OCI-LY1 (cell line): ENCODE data around the gene ZBP1.

ENCODE experiments used
- H2AFZ ChIP-seq: fragments of 200-600 bp; sonication (generic), shearing (Covaris generic); 2 replicates; pipeline ENCODE4 v1.6.0; 2014; ENCODE audit warnings: antibody characterized with exemption, mild to moderate bottlenecking, low read length
- H3F3A ChIP-seq: fragments of 200-600 bp; sonication (generic), shearing (Covaris generic); 2 replicates; pipeline ENCODE4 v1.6.0; 2014; ENCODE audit warnings: mild to moderate bottlenecking, antibody characterized with exemption, low read length, moderate library complexity; ENCODE audit not compliant: insufficient read depth
- H3K27ac ChIP-seq: fragments of 200-600 bp; sonication (generic); 2 replicates; pipeline ENCODE4 v1.5.1; 2014; ENCODE audit warnings: low read length, mixed run types, mild to moderate bottlenecking, low read depth; ENCODE audit not compliant: poor library complexity, severe bottlenecking
- H3K27me3 ChIP-seq: fragments of 200-600 bp; sonication (generic); 2 replicates; pipeline ENCODE4 v1.6.0; 2014; ENCODE audit warnings: antibody characterized with exemption, mild to moderate bottlenecking, low read length, moderate library complexity; ENCODE audit not compliant: insufficient read depth
- H3K36me3 ChIP-seq: fragments of 200-600 bp; sonication (generic); 2 replicates; pipeline ENCODE4 v1.6.1; 2014; ENCODE audit warnings: mild to moderate bottlenecking, antibody characterized with exemption, low read length, moderate library complexity, mixed read lengths; ENCODE audit not compliant: insufficient read depth
- H3K4me1 ChIP-seq: fragments of 200-600 bp; sonication (generic); 2 replicates; pipeline ENCODE4 v1.5.1; 2014; ENCODE audit warnings: mild to moderate bottlenecking, low read length, moderate library complexity; ENCODE audit not compliant: insufficient read depth, severe bottlenecking
- H3K4me2 ChIP-seq: fragments of 200-600 bp; sonication (generic), shearing (Covaris generic); 2 replicates; pipeline ENCODE4 v1.6.1; 2014; ENCODE audit warnings: low read length
- H3K4me3 ChIP-seq: fragments of 200-600 bp; sonication (generic); 2 replicates; pipeline ENCODE4 v1.5.1; 2014; ENCODE audit warnings: low read length, low read depth, mild to moderate bottlenecking, mixed read lengths; ENCODE audit not compliant: poor library complexity, severe bottlenecking
- H3K79me2 ChIP-seq: fragments of 200-600 bp; shearing (Covaris generic); 2 replicates; pipeline ENCODE4 v1.6.1; 2016; ENCODE audit warnings: mixed run types, low read length, mixed read lengths; ENCODE audit not compliant: insufficient read depth
- H3K9ac ChIP-seq: fragments of 200-600 bp; sonication (generic), shearing (Covaris generic); 2 replicates; pipeline ENCODE4 v1.6.1; 2014; ENCODE audit warnings: mild to moderate bottlenecking, low read length, mixed read lengths
- H3K9me2 ChIP-seq: fragments of 200-600 bp; sonication (generic), shearing (Covaris generic); 2 replicates; pipeline ENCODE4 v1.6.1; 2014; ENCODE audit warnings: low read depth, mild to moderate bottlenecking, low read length, mixed read lengths
- H3K9me3 ChIP-seq: fragments of 200-600 bp; shearing (Covaris generic); 2 replicates; pipeline ENCODE4 v1.6.1; 2014; ENCODE audit warnings: low read length, mixed read lengths
- H4K20me1 ChIP-seq: fragments of 200-600 bp; sonication (generic), shearing (Covaris generic); 2 replicates; pipeline ENCODE4 v1.6.0; 2016; ENCODE audit warnings: mild to moderate bottlenecking, low read length; ENCODE audit not compliant: insufficient read depth
- EZH2 ChIP-seq: fragments of 200-600 bp; sonication (generic), shearing (Covaris generic); IDR thresholded peaks from 2 replicates; pipeline ENCODE4 v1.8.0; 2017; ENCODE audit warnings: borderline replicate concordance, mixed run types, mild to moderate bottlenecking, antibody characterized with exemption, low read length, moderate library complexity, mixed read lengths
- TF ChIP-seq, protein P1 (sequence below): fragments of 200-600 bp; sonication (generic), shearing (Covaris generic); IDR thresholded peaks from 2 replicates; pipeline ENCODE4 v1.5.1; 2017; ENCODE audit warnings: mild to moderate bottlenecking, antibody characterized with exemption, low read length, moderate library complexity, mixed read lengths

ZBP1 gene

GRCh38 chr20:57619051-57619831, 985 bp downstream of the ZBP1 start:
- no peak overlapping the region for H3K27ac ChIP-seq
- H3K9me2 ChIP-seq, result no peaks in the 10 kb centered on the region
- peaks cover 19% of the 10 kb centered on the region for H3K27me3 ChIP-seq
- no peaks in the 10 kb centered on the region for H3K79me2 ChIP-seq
- no peak overlapping the region for H2AFZ ChIP-seq
- H3K4me1 ChIP-seq, result no peaks in the 10 kb centered on the region
- H3K36me3 ChIP-seq, result no peaks in the 10 kb centered on the region
- no peaks in the 10 kb centered on the region for H4K20me1 ChIP-seq
- H3K4me2 ChIP-seq, result no peak overlapping the region
- no peaks in the 10 kb centered on the region for H3F3A ChIP-seq
- H3K9ac ChIP-seq, result no peak overlapping the region
- no peaks in the 10 kb centered on the region for H3K9me3 ChIP-seq
- TF ChIP-seq, protein P1, sequence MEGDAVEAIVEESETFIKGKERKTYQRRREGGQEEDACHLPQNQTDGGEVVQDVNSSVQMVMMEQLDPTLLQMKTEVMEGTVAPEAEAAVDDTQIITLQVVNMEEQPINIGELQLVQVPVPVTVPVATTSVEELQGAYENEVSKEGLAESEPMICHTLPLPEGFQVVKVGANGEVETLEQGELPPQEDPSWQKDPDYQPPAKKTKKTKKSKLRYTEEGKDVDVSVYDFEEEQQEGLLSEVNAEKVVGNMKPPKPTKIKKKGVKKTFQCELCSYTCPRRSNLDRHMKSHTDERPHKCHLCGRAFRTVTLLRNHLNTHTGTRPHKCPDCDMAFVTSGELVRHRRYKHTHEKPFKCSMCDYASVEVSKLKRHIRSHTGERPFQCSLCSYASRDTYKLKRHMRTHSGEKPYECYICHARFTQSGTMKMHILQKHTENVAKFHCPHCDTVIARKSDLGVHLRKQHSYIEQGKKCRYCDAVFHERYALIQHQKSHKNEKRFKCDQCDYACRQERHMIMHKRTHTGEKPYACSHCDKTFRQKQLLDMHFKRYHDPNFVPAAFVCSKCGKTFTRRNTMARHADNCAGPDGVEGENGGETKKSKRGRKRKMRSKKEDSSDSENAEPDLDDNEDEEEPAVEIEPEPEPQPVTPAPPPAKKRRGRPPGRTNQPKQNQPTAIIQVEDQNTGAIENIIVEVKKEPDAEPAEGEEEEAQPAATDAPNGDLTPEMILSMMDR, result no peak
- no peak for TF ChIP-seq EZH2
- H3K4me3 ChIP-seq, result no peak overlapping the region

DNA sequence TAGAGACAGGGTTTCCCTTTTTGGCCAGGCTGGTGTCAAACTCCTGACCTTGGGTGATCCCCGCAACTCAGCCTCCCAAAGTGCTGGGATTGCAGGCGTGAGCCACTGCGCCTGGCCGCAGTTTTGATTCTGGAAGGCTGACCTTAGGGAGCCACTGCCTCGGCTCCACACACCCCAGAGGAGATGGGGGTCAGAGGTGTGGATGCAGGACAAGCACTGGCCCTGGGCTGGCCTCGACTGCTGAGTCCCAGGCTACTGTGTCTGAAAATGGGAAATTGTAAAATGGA, 1.5 kb downstream of the ZBP1 start:
- TF ChIP-seq, protein P1, result no peak
- TF ChIP-seq EZH2, result no peak
- Histone ChIP-seq H3K9me3 (no peaks in the 10 kb centered on the region), H3K27me3 (peaks cover 19% of the 10 kb centered on the region), H2AFZ (no peak overlapping the region), H4K20me1 (no peaks in the 10 kb centered on the region), H3K9me2 (no peaks in the 10 kb centered on the region), H3K4me3 (no peak overlapping the region), H3K4me2 (no peak overlapping the region), H3K36me3 (no peaks in the 10 kb centered on the region), H3K4me1 (no peaks in the 10 kb centered on the region), H3F3A (no peaks in the 10 kb centered on the region), H3K9ac (no peak overlapping the region), H3K27ac (no peak overlapping the region), H3K79me2 (no peaks in the 10 kb centered on the region)

DNA sequence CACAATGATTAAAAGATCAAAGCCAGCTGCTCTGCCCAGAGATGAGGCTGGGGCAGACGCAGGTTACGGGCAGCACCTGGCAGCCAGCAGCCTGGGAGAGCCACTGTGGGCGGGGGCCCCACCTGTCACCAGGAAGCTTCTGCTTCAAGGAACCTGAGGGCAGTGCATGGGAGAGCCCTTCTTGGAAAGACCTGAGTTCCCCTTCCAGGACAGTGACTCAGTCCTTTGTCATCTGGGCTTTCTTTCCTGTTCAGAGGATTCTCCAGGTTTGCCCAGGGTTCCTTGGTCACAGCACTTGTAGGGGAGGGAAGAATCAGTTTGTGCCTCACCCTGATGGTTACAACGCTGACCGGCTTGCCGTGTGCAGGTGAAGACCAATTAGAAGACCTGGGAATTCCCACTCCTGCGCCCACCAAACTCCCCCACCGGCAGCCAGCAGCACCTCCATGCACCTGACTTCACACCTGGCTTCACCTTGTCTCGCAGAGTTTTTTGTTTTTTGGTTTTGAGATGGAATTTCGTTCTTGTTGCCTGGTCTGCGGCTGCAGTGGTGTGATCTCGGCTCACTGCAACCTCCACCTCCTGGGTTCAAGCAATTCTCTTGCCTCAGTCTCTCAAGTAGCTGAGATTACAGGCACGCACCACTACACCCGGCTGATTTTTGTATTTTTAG, 2.0 kb downstream of the ZBP1 start:
- no peaks in the 10 kb centered on the region for H3K9me2 ChIP-seq
- H3K4me1 ChIP-seq, result no peaks in the 10 kb centered on the region
- H3K27ac ChIP-seq, result no peak overlapping the region
- no peak overlapping the region for H2AFZ ChIP-seq
- no peaks in the 10 kb centered on the region for H3F3A ChIP-seq
- H3K79me2 ChIP-seq, result no peaks in the 10 kb centered on the region
- no peaks in the 10 kb centered on the region for H4K20me1 ChIP-seq
- H3K9me3 ChIP-seq, result no peaks in the 10 kb centered on the region
- H3K4me2 ChIP-seq, result no peak overlapping the region
- no peak overlapping the region for H3K9ac ChIP-seq
- no peak overlapping the region for H3K4me3 ChIP-seq
- no peaks in the 10 kb centered on the region for H3K36me3 ChIP-seq
- H3K27me3 ChIP-seq, result peaks cover 19% of the 10 kb centered on the region
- TF ChIP-seq, protein P1, result no peak
- no peak for TF ChIP-seq EZH2
